ENCODE measurements around the gene PPP1R16B. TPM values are rescaled to one million over a fixed set of nuclear protein-coding genes. Genes with fewer than 3 reads are reported as not detected.

PPP1R16B gene
- total RNA-seq, 1 donor from 2014 or later, result 6.4 TPM

DNA sequence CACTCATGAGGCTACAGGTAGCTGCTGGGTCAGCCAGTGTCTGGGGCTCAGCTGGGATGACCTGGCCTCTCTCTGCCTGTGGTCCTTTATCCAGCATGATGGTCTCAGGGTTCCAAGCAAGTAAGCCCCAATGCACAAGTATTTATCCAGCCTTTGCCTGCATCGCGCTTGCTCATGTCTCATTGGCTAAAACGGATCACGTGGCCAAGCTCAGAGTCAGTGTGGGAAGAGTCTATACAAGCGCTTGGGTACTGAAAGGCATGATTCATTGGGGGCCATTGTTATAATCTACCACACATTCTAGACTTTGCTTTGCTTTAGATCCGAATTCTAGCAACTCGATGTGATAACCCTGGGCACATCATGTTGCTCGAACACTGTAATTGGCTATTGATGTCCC, 48.3 kb downstream of the PPP1R16B start:
- no peak for DNase-seq (ENCODE audit: extremely low spot score in 2 of 2)
- H3K27me3 ChIP-seq, result no peaks in the 10 kb centered on the region
- intact Hi-C loops (cut with DNase I), result no loop called here
- no peaks in the 10 kb centered on the region for H3K36me3 ChIP-seq
- TF ChIP-seq POLR2A (IDR thresholded peaks at IDR 0.05) (no peak), POLR2AphosphoS5 (IDR thresholded peaks at IDR 0.05; ENCODE audit: insufficient read depth in 1 of 2, low read depth in 1 of 2) (no peak)
- TF ChIP-seq, protein P1, sequence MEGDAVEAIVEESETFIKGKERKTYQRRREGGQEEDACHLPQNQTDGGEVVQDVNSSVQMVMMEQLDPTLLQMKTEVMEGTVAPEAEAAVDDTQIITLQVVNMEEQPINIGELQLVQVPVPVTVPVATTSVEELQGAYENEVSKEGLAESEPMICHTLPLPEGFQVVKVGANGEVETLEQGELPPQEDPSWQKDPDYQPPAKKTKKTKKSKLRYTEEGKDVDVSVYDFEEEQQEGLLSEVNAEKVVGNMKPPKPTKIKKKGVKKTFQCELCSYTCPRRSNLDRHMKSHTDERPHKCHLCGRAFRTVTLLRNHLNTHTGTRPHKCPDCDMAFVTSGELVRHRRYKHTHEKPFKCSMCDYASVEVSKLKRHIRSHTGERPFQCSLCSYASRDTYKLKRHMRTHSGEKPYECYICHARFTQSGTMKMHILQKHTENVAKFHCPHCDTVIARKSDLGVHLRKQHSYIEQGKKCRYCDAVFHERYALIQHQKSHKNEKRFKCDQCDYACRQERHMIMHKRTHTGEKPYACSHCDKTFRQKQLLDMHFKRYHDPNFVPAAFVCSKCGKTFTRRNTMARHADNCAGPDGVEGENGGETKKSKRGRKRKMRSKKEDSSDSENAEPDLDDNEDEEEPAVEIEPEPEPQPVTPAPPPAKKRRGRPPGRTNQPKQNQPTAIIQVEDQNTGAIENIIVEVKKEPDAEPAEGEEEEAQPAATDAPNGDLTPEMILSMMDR (IDR thresholded peaks at IDR 0.05), result no peak
- peaks cover 6% of the 10 kb centered on the region for H3K4me1 ChIP-seq
- no peak overlapping the region for H3K4me3 ChIP-seq
- H3K9me3 ChIP-seq, result no peaks in the 10 kb centered on the region
- no peak overlapping the region for H3K27ac ChIP-seq

DNA sequence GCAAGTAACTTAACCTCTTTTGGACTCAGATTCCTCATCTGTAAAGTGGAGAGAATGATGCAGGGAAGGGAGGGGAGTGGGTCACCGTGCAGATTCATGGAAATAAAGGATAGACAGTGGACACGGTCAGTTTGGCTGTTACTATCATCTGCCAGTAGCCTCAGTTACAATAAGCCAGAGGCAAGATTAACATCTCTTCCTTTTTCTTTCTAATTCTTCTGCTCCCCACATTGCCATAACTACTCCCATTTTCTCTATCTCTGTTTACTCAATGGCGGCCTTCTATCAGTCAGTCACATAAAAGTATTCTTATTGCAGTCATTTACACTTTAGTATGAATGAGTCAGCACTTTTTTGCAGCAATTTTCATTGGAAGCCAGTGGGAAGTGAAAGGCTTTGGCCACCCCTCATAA, 49.2 kb downstream of the PPP1R16B start:
- intact Hi-C loops (cut with DNase I), result no loop called here
- TF ChIP-seq, protein P1 (IDR thresholded peaks at IDR 0.05), result no peak
- no peak for TF ChIP-seq POLR2A (IDR thresholded peaks at IDR 0.05)
- TF ChIP-seq POLR2AphosphoS5 (IDR thresholded peaks at IDR 0.05; ENCODE audit: insufficient read depth in 1 of 2, low read depth in 1 of 2), result no peak

DNA sequence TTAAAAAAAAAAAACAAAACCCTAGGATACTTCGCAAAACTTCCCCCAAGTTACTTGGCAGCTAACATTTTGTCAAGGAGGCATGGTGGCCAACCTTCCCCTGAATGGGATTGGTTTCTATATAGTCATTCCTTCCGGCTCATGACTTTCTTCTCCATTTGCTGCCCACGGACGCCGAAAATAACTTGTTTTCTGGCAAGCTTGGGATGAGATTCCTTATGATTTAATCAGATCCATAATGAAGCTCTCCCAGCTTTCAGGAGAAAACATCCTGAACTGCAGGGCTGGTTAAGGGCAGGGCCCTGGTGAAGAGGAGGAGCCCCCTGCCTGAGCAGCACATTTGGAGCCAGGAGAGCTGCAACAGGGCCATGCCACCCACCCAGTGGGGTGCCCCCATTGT, 49.9 kb downstream of the PPP1R16B start:
- H3K27ac ChIP-seq, result no peak overlapping the region
- no peak for DNase-seq (ENCODE audit: extremely low spot score in 2 of 2)
- peaks cover 6% of the 10 kb centered on the region for H3K4me1 ChIP-seq
- H3K27me3 ChIP-seq, result no peaks in the 10 kb centered on the region
- intact Hi-C loops (cut with DNase I), result no loop called here
- no peak overlapping the region for H3K4me3 ChIP-seq
- TF ChIP-seq, protein P1 (IDR thresholded peaks at IDR 0.05), result no peak
- TF ChIP-seq POLR2A (IDR thresholded peaks at IDR 0.05), result no peak
- no peak for TF ChIP-seq POLR2AphosphoS5 (IDR thresholded peaks at IDR 0.05; ENCODE audit: insufficient read depth in 1 of 2, low read depth in 1 of 2)
- no peaks in the 10 kb centered on the region for H3K9me3 ChIP-seq
- no peaks in the 10 kb centered on the region for H3K36me3 ChIP-seq

More for the DNA sequence above, 49.2 kb downstream of the PPP1R16B start:
- Histone ChIP-seq H3K36me3 (no peaks in the 10 kb centered on the region), H3K27ac (no peak overlapping the region), H3K4me3 (no peak overlapping the region), H3K4me1 (peaks cover 6% of the 10 kb centered on the region), H3K9me3 (no peaks in the 10 kb centered on the region), H3K27me3 (no peaks in the 10 kb centered on the region)
- no peak for DNase-seq (ENCODE audit: extremely low spot score in 2 of 2)

DNA sequence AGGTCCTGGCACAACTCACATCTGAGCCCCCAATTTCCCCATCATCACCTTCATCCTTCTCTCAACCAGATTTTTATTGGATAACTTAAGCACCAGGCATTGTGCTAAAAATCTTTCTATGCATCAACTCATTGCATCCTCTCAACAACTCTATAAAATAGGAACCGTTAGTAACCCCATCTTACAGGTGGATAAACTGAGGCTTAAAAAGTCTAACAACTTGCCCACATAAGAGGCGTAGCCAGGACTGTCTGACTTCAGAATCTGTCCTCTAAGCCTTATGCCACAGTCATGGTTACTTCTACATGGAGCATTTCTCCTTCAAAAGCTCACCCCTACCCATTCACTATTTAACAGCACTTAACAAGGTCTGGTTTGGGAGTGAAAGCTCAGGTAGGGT, 51.1 kb downstream of the PPP1R16B start:
- H3K4me3 ChIP-seq, result no peak overlapping the region
- no peak overlapping the region for H3K27ac ChIP-seq
- H3K4me1 ChIP-seq, result peaks cover 6% of the 10 kb centered on the region
- no peaks in the 10 kb centered on the region for H3K9me3 ChIP-seq
- intact Hi-C loops (cut with DNase I), result no loop called here
- no peaks in the 10 kb centered on the region for H3K27me3 ChIP-seq
- no peak for DNase-seq (ENCODE audit: extremely low spot score in 2 of 2)
- TF ChIP-seq, protein P1 (IDR thresholded peaks at IDR 0.05), result no peak
- TF ChIP-seq POLR2AphosphoS5 (IDR thresholded peaks at IDR 0.05; ENCODE audit: insufficient read depth in 1 of 2, low read depth in 1 of 2) (no peak), POLR2A (IDR thresholded peaks at IDR 0.05) (no peak)
- H3K36me3 ChIP-seq, result no peaks in the 10 kb centered on the region

DNA sequence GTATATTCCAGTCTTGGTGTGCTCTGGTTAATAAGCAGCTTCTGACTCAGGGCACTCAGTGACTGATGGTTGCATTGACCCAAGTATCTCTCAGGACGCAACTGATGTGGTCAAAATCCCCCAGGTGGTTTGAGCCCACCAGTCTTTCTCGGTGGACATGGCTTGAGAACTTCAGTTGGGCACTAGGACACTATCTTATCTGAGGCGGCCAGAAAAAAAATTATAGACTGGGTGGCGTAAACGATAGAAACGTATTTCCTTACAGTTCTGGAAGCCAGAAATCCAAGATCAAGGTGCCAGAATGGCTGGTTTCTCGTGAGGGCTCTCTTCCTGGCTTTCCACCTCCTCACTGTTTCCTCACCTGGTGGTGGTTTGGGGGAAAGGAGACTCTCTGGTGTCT, 52.2 kb downstream of the PPP1R16B start:
- intact Hi-C loops (cut with DNase I), result no loop called here
- H3K27me3 ChIP-seq, result no peaks in the 10 kb centered on the region
- TF ChIP-seq, protein P1 (IDR thresholded peaks at IDR 0.05), result no peak
- TF ChIP-seq POLR2AphosphoS5 (IDR thresholded peaks at IDR 0.05; ENCODE audit: insufficient read depth in 1 of 2, low read depth in 1 of 2) (no peak), POLR2A (IDR thresholded peaks at IDR 0.05) (no peak)
- H3K27ac ChIP-seq, result no peak overlapping the region
- H3K4me1 ChIP-seq, result peaks cover 6% of the 10 kb centered on the region
- H3K4me3 ChIP-seq, result no peak overlapping the region
- no peaks in the 10 kb centered on the region for H3K36me3 ChIP-seq
- no peak for DNase-seq (ENCODE audit: extremely low spot score in 2 of 2)
- no peaks in the 10 kb centered on the region for H3K9me3 ChIP-seq

All from vagina (tissue), 2 donors.